ENCODE data around the gene UPF2. TPM values are rescaled to one million over a fixed set of nuclear protein-coding genes. Genes with fewer than 3 reads are reported as not detected.

UPF2 gene
- total RNA-seq, 1 experiment from 2014 or later, result 30.6 TPM

DNA sequence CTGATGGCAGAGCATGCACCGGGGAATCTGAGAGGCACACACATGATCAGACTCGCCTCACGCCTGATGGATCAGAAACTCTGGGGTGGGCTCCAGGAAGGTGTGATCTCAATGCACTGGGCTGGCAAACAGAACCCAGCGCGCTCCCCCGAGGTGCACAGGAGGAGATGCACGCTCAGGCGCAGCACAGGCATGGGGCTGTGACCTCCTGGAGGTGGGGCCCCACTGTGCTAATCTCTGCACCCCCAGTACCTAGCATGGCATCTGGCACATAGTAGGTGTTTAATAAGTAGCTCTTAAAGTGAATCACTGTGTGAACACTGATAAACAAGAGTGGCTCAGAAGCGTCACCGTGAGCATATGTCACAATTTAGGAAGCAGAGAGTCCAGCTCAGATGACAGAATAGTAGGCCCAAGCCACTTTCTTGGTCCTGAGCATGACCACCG, 161.6 kb downstream of the UPF2 start:
- H3K4me3 ChIP-seq (ENCODE audit: low read depth, low read length, poor library complexity, severe bottlenecking), result no peak overlapping the region
- intact Hi-C loops (cut with micrococcal nuclease; ENCODE audit: unreplicated experiment), result no loop called here
- TF ChIP-seq, protein P1, sequence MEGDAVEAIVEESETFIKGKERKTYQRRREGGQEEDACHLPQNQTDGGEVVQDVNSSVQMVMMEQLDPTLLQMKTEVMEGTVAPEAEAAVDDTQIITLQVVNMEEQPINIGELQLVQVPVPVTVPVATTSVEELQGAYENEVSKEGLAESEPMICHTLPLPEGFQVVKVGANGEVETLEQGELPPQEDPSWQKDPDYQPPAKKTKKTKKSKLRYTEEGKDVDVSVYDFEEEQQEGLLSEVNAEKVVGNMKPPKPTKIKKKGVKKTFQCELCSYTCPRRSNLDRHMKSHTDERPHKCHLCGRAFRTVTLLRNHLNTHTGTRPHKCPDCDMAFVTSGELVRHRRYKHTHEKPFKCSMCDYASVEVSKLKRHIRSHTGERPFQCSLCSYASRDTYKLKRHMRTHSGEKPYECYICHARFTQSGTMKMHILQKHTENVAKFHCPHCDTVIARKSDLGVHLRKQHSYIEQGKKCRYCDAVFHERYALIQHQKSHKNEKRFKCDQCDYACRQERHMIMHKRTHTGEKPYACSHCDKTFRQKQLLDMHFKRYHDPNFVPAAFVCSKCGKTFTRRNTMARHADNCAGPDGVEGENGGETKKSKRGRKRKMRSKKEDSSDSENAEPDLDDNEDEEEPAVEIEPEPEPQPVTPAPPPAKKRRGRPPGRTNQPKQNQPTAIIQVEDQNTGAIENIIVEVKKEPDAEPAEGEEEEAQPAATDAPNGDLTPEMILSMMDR (conservative IDR thresholded peaks at IDR 0.05; ENCODE audit: low read depth, low read length), result no peak
- TF ChIP-seq EZH2 (IDR thresholded peaks at IDR 0.05; ENCODE audit: borderline replicate concordance, low read depth, low read length, poor library complexity, severe bottlenecking), result no peak
- BruUV-seq (replicated peaks), result no TSS peak
- ChIA-PET CTCF (no interaction called here), POLR2A (ENCODE audit: low non-redundant PET) (no interaction called here)
- peaks cover 38% of the 10 kb centered on the region for H3K36me3 ChIP-seq (ENCODE audit: insufficient read depth, low read length, poor library complexity, severe bottlenecking)
- H3K9me3 ChIP-seq (ENCODE audit: low read depth, low read length, poor library complexity, severe bottlenecking), result no peaks in the 10 kb centered on the region
- DNase-seq (ENCODE audit: low spot score), result no peak
- H3K4me1 ChIP-seq (ENCODE audit: insufficient read depth, low read length, poor library complexity, severe bottlenecking), result peaks cover 14% of the 10 kb centered on the region
- peak overlapping the region; percentile 40 for H3K27ac ChIP-seq (ENCODE audit: low read depth, low read length, poor library complexity, severe bottlenecking)
- H3K27me3 ChIP-seq (replicated peaks; ENCODE audit: insufficient read depth, low read depth, low read length, poor library complexity), result no peaks in the 10 kb centered on the region

DNA sequence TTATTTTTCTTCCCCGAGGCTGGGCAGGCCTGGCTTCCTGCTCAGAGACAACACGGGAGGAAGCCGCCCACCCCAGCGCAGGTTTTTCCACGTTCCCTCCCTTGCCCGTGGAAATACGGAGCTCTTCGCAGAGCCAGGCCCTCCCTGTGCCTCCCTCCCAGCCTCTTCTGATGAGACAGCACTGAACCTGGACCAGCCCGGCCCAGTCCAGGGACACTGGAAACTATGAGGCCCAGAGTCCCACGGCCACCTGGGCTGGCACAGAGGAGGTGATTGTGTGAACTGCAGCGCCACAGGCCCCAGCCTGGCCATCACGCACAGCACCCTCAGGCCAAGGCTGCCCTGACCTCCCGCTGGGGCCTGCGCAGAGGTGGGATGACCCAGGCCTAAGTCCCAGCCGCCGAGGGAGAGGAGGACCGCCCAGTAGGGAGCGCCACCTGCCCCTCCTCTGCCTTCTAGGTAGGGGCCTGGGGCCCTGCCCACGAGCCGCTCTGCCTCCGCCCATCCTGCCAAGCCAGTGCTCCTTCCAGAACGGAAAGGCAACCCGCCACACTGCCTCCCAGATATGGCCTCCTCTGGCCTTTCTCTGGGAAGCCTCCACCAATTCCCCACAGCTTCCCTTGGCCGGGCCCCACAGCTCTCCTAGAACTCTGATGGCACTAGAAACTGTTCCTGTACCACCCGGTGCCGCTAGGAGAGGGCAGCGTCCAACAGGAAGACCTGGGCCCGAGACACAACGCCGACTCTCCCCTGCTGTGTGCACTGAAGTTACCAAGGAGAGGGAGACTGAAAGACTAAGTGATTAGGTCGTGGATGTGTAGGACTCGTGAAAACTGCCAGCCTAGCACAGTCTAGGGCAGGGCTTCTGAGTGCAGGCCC, 162.2 kb downstream of the UPF2 start:
- POLR2A ChIA-PET (ENCODE audit: low non-redundant PET), result no interaction called here
- no peaks in the 10 kb centered on the region for H3K27me3 ChIP-seq (replicated peaks; ENCODE audit: insufficient read depth, low read depth, low read length, poor library complexity)
- H3K9me3 ChIP-seq (ENCODE audit: low read depth, low read length, poor library complexity, severe bottlenecking), result no peaks in the 10 kb centered on the region
- TF ChIP-seq, protein P1 (conservative IDR thresholded peaks at IDR 0.05; ENCODE audit: low read depth, low read length), result 0 out of 2 replicates have a peak, but pooled peaks have one; percentile 10
- no peak for TF ChIP-seq EZH2 (IDR thresholded peaks at IDR 0.05; ENCODE audit: borderline replicate concordance, low read depth, low read length, poor library complexity, severe bottlenecking)
- CTCF ChIA-PET, result no interaction called here
- BruUV-seq (replicated peaks), result no TSS peak
- H3K4me1 ChIP-seq (ENCODE audit: insufficient read depth, low read length, poor library complexity, severe bottlenecking), result peaks cover 21% of the 10 kb centered on the region
- peaks cover 37% of the 10 kb centered on the region for H3K36me3 ChIP-seq (ENCODE audit: insufficient read depth, low read length, poor library complexity, severe bottlenecking)
- no peak for DNase-seq (ENCODE audit: low spot score)
- intact Hi-C loops (cut with micrococcal nuclease; ENCODE audit: unreplicated experiment), result no loop called here
- H3K4me3 ChIP-seq (ENCODE audit: low read depth, low read length, poor library complexity, severe bottlenecking), result no peak overlapping the region
- H3K27ac ChIP-seq (ENCODE audit: low read depth, low read length, poor library complexity, severe bottlenecking), result peak overlapping the region; percentile 40

DNA sequence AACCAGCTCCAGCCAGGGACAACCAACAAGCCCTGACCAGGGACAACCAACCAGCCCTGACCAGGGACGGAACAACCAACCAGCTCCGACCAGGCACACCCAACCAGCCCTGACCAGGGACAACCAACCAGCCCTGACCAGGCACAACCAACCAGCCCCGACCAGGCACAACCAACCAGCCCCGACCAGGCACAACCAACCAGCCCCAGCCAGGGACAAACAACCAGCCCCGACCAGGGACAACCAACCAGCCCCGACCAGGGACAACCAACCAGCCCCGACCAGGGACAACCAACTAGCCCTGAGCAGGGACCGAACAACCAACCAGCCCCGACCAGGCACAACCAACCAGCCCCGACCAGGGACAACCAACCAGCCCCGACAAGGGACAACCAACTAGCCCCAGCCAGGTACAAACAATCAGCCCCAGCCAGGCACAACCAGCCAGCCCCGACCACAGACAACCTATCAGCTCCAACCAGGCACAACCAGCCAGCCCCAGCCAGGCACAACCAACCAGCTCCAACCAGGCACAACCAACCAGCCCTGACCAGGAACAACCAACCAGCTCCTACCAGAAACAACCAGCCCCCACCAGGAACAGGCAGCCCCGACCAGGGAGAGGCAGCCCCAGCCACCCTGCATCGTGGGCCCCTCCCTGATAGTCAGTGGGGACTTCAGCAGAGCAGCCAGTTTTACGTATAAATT, 163.1 kb downstream of the UPF2 start:
- intact Hi-C loops (cut with micrococcal nuclease; ENCODE audit: unreplicated experiment), result loop anchor here (10.0 kb wide), 1 partner anchor 85 kb away; no protein-coding TSS in a partner anchor
- ChIA-PET POLR2A (ENCODE audit: low non-redundant PET) (no interaction called here), CTCF (interaction anchor here (1.0 kb wide), 1 partner anchor 107 kb away, joined by 3 read pairs; no protein-coding TSS in a partner anchor)
- BruUV-seq (replicated peaks), result no TSS peak
- no peaks in the 10 kb centered on the region for H3K27me3 ChIP-seq (replicated peaks; ENCODE audit: insufficient read depth, low read depth, low read length, poor library complexity)
- H3K36me3 ChIP-seq (ENCODE audit: insufficient read depth, low read length, poor library complexity, severe bottlenecking), result peaks cover 31% of the 10 kb centered on the region
- TF ChIP-seq, protein P1 (conservative IDR thresholded peaks at IDR 0.05; ENCODE audit: low read depth, low read length), result no peak
- TF ChIP-seq EZH2 (IDR thresholded peaks at IDR 0.05; ENCODE audit: borderline replicate concordance, low read depth, low read length, poor library complexity, severe bottlenecking), result no peak
- no peak for DNase-seq (ENCODE audit: low spot score)
- H3K9me3 ChIP-seq (ENCODE audit: low read depth, low read length, poor library complexity, severe bottlenecking), result no peaks in the 10 kb centered on the region
- H3K4me1 ChIP-seq (ENCODE audit: insufficient read depth, low read length, poor library complexity, severe bottlenecking), result peaks cover 29% of the 10 kb centered on the region
- H3K27ac ChIP-seq (ENCODE audit: low read depth, low read length, poor library complexity, severe bottlenecking), result peak overlapping the region; percentile 60
- H3K4me3 ChIP-seq (ENCODE audit: low read depth, low read length, poor library complexity, severe bottlenecking), result no peak overlapping the region

All from A673 (cell line).